ENCODE measurements around the gene GPATCH2L.

GRCh38 chr14:76138119-76138757 lies 13.5 kb upstream of the GPATCH2L start:
- TF ChIP-seq CTCF (IDR thresholded peaks at IDR 0.05; ENCODE audit: insufficient read depth, low read length, poor library complexity, severe bottlenecking) = no peak
- TF ChIP-seq EZH2phosphoT487 (conservative IDR thresholded peaks at IDR 0.05; ENCODE audit: low read length) = no peak

All from SU-DHL-6 (cell line).